GM18499 (cell line): ENCODE data around the gene CNOT6.

ENCODE experiments used
- ATAC-seq: cut with Tn5 transposase; IDR thresholded peaks from one replicate; pipeline ENCODE4 v1.9.1; 2021; ENCODE audit warnings: moderate number of reproducible peaks; ENCODE audit not compliant: insufficient read depth, unreplicated experiment

Gene CNOT6

GRCh38 chr5:180598316-180598701 is 104.1 kb downstream of the CNOT6 start:
- no peak for ATAC-seq

GRCh38 chr5:180598797-180599589 is 104.8 kb downstream of the CNOT6 start:
- ATAC-seq, result no peak

- no peak for ATAC-seq
Observed at GRCh38 chr5:180599590-180599914, 105.4 kb downstream of the CNOT6 start.

GRCh38 chr5:180599981-180600553 is 105.9 kb downstream of the CNOT6 start:
- ATAC-seq, result no peak

GRCh38 chr5:180600554-180601041 is 106.4 kb downstream of the CNOT6 start:
- no peak for ATAC-seq

- ATAC-seq, result no peak
Observed at GRCh38 chr5:180601591-180602480, 107.7 kb downstream of the CNOT6 start.

- ATAC-seq, result no peak
Observed at GRCh38 chr5:180602481-180603075, 108.4 kb downstream of the CNOT6 start.

- ATAC-seq, result no peak
Observed at GRCh38 chr5:180603076-180603594, 109.0 kb downstream of the CNOT6 start.

- no peak for ATAC-seq
Observed at GRCh38 chr5:180604271-180604670, 110.1 kb downstream of the CNOT6 start.

- no peak for ATAC-seq
Observed at GRCh38 chr5:180605554-180606214, 111.5 kb downstream of the CNOT6 start.

GRCh38 chr5:180606215-180606785 is 112.1 kb downstream of the CNOT6 start:
- no peak for ATAC-seq

GRCh38 chr5:180607861-180608571 is 113.8 kb downstream of the CNOT6 start:
- no peak for ATAC-seq

- no peak for ATAC-seq
Observed at GRCh38 chr5:180608572-180609310, 114.6 kb downstream of the CNOT6 start.

GRCh38 chr5:180609386-180609785 is 115.2 kb downstream of the CNOT6 start:
- no peak for ATAC-seq

- ATAC-seq, result no peak
Observed at GRCh38 chr5:180609817-180610550, 115.8 kb downstream of the CNOT6 start.

GRCh38 chr5:180611140-180611850 is 117.1 kb downstream of the CNOT6 start:
- ATAC-seq, result no peak

- no peak for ATAC-seq
Observed at GRCh38 chr5:180612683-180613082, 118.5 kb downstream of the CNOT6 start.
